Measurements from ENCODE around the gene ATP1A4. TPM values are rescaled to one million over a fixed set of nuclear protein-coding genes. Genes with fewer than 3 reads are reported as not detected.

ATP1A4 gene
- total RNA-seq, 2 experiments from 2014 or later, result not detected

- H3K36me3 Mint-ChIP-seq, result no peaks in the 10 kb centered on the region
- DNase-seq (no peak), ATAC-seq (ENCODE audit: low read depth) (no peak)
- H3K27me3 Mint-ChIP-seq, result peaks cover 29% of the 10 kb centered on the region
- H3K9me3 Mint-ChIP-seq, result no peaks in the 10 kb centered on the region
- no peak overlapping the region for H3K27ac Mint-ChIP-seq
- no peaks in the 10 kb centered on the region for H3K4me1 Mint-ChIP-seq
- POLR2A ChIA-PET, result no interaction called here
- no peak overlapping the region for H3K4me3 Mint-ChIP-seq
These were observed 27.3 kb downstream of the ATP1A4 start for GRCh38 chr1:160178731-160179130.

GRCh38 chr1:160179336-160179735 lies 27.9 kb downstream of the ATP1A4 start:
- Mint-ChIP-seq H3K4me1 (no peaks in the 10 kb centered on the region), H3K27ac (no peak overlapping the region), H3K36me3 (no peaks in the 10 kb centered on the region), H3K9me3 (no peaks in the 10 kb centered on the region), H3K27me3 (peaks cover 28% of the 10 kb centered on the region), H3K4me3 (no peak overlapping the region)
- POLR2A ChIA-PET, result no interaction called here
- ATAC-seq (ENCODE audit: low read depth), result no peak
- DNase-seq, result no peak

- H3K27ac Mint-ChIP-seq, result no peak overlapping the region
- ATAC-seq (ENCODE audit: low read depth), result no peak
- no peaks in the 10 kb centered on the region for H3K4me1 Mint-ChIP-seq
- H3K4me3 Mint-ChIP-seq, result no peak overlapping the region
- H3K9me3 Mint-ChIP-seq, result no peaks in the 10 kb centered on the region
- DNase-seq, result no peak
- no peaks in the 10 kb centered on the region for H3K36me3 Mint-ChIP-seq
- H3K27me3 Mint-ChIP-seq, result peaks cover 17% of the 10 kb centered on the region
- POLR2A ChIA-PET, result no interaction called here
These were observed 34.8 kb downstream of the ATP1A4 start for GRCh38 chr1:160186246-160186645.

DNA sequence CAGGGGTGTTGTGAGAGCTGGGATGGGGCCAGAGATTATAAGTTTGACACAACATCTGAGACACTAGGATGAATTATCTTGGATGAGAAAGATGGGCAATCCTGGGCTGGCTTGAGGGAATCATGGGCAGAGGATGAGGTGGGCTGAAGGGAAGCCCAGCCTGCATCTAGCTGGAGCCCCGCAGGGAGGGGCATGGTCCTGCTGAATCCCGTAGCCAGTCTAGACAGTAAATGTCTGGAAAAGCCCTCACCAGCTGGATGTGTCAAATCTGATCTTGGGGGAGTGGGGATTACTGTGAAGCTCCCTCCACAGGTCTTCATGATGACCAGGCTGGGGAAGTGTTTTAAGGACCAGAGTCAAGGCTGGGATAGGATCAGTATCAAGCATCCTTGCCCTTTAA lies 35.3 kb downstream of the ATP1A4 start:
- no peak for DNase-seq
- H3K4me1 Mint-ChIP-seq, result no peaks in the 10 kb centered on the region
- H3K36me3 Mint-ChIP-seq, result no peaks in the 10 kb centered on the region
- H3K4me3 Mint-ChIP-seq, result no peak overlapping the region
- no peak for ATAC-seq (ENCODE audit: low read depth)
- H3K27ac Mint-ChIP-seq, result no peak overlapping the region
- POLR2A ChIA-PET, result no interaction called here
- no peaks in the 10 kb centered on the region for H3K9me3 Mint-ChIP-seq
- peaks cover 16% of the 10 kb centered on the region for H3K27me3 Mint-ChIP-seq

DNA sequence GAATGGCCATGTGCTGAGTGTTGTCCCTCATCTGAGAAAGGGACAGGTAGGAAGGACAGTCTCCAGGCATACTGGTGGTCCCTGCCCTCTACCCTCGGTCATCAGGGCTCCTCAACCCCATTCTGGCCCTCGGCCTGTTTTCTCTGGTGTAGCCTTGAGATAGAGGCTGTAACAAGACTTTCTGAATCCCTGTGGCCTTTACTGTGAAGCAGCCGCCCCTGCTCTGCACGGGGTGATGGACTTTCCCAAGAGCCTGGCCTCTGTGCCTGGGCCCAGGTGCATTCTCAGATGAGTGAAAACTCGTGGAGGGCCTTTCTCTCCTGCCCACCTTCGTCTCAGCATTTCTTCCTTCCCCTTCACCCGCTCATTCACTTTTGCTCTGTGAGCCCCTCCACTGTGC lies 36.0 kb downstream of the ATP1A4 start:
- no peaks in the 10 kb centered on the region for H3K9me3 Mint-ChIP-seq
- ATAC-seq (ENCODE audit: low read depth), result no peak
- DNase-seq, result no peak
- H3K27me3 Mint-ChIP-seq, result peaks cover 14% of the 10 kb centered on the region
- no peak overlapping the region for H3K27ac Mint-ChIP-seq
- no peaks in the 10 kb centered on the region for H3K36me3 Mint-ChIP-seq
- no peak overlapping the region for H3K4me3 Mint-ChIP-seq
- POLR2A ChIA-PET, result no interaction called here
- no peaks in the 10 kb centered on the region for H3K4me1 Mint-ChIP-seq

DNA sequence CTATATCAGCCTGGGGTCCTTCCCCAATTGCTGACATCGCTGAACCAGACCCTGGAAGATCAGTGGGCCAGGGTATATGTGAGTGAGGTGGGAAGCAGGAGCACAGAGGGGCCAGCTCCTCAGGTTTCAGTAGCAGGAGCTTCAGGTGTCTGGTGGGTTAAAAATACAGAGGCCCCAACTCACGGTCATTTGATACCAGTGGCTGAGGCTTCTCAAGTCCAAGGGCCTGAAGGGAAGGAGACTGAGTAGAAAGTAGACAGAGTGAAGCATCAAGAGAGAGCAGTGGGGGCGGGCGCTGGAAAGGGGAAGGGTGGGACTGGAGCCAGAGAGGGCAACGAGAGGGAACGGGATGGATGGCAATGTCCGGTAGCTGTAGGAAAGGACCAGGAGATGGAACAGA lies 36.9 kb downstream of the ATP1A4 start:
- Mint-ChIP-seq H3K36me3 (no peaks in the 10 kb centered on the region), H3K27ac (no peak overlapping the region), H3K27me3 (peaks cover 11% of the 10 kb centered on the region), H3K9me3 (no peaks in the 10 kb centered on the region), H3K4me3 (no peak overlapping the region), H3K4me1 (no peaks in the 10 kb centered on the region)
- POLR2A ChIA-PET, result no interaction called here
- no peak for ATAC-seq (ENCODE audit: low read depth)
- no peak for DNase-seq

GRCh38 chr1:160189649-160190625 lies 38.5 kb downstream of the ATP1A4 start, which contains the start of gene CASQ1:
CASQ1 (plus strand) TSS chr1:160190575; CDS start chr1:160190752, 177 bp downstream.
- no peaks in the 10 kb centered on the region for H3K36me3 Mint-ChIP-seq
- H3K4me1 Mint-ChIP-seq, result no peaks in the 10 kb centered on the region
- ATAC-seq (ENCODE audit: low read depth), result no peak
- POLR2A ChIA-PET, result no interaction called here
- H3K27ac Mint-ChIP-seq, result no peak within 1 kb of the TSS
- no peak for DNase-seq
- no peaks in the 10 kb centered on the region for H3K9me3 Mint-ChIP-seq
- peaks cover 11% of the 10 kb centered on the region for H3K27me3 Mint-ChIP-seq
- no peak within 1 kb of the TSS for H3K4me3 Mint-ChIP-seq

DNA sequence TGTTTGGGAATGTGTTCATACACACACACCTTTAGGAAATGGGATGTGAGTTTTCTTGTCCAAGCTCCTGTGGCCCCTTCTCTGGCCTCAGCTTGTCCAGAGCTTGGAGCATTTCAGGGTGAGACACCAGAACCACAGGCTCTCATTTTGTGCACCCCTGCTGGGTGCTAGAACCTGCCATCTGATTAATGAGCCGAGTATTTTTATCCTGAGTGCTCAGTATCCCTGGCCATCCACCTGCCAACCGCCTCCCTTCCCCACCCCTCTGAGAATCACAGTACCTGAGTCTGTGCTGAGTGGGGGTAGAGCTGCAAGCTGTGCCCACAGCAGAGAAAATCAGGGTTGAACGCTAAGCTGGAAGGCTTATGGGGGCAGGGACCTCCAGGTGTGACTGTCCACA lies 40.4 kb downstream of the ATP1A4 start:
- ATAC-seq (ENCODE audit: low read depth) (no peak), DNase-seq (no peak)
- peaks cover 5% of the 10 kb centered on the region for H3K27me3 Mint-ChIP-seq
- no peak overlapping the region for H3K27ac Mint-ChIP-seq
- no peak overlapping the region for H3K4me3 Mint-ChIP-seq
- H3K36me3 Mint-ChIP-seq, result no peaks in the 10 kb centered on the region
- H3K9me3 Mint-ChIP-seq, result no peaks in the 10 kb centered on the region
- H3K4me1 Mint-ChIP-seq, result no peaks in the 10 kb centered on the region
- POLR2A ChIA-PET, result no interaction called here

- Mint-ChIP-seq H3K27me3 (peaks cover 5% of the 10 kb centered on the region), H3K27ac (no peak overlapping the region), H3K4me3 (no peak overlapping the region), H3K36me3 (no peaks in the 10 kb centered on the region), H3K4me1 (no peaks in the 10 kb centered on the region), H3K9me3 (no peaks in the 10 kb centered on the region)
- DNase-seq, result no peak
- ATAC-seq (ENCODE audit: low read depth), result no peak
- POLR2A ChIA-PET, result no interaction called here
These were observed 40.8 kb downstream of the ATP1A4 start for GRCh38 chr1:160192234-160192633.

DNA sequence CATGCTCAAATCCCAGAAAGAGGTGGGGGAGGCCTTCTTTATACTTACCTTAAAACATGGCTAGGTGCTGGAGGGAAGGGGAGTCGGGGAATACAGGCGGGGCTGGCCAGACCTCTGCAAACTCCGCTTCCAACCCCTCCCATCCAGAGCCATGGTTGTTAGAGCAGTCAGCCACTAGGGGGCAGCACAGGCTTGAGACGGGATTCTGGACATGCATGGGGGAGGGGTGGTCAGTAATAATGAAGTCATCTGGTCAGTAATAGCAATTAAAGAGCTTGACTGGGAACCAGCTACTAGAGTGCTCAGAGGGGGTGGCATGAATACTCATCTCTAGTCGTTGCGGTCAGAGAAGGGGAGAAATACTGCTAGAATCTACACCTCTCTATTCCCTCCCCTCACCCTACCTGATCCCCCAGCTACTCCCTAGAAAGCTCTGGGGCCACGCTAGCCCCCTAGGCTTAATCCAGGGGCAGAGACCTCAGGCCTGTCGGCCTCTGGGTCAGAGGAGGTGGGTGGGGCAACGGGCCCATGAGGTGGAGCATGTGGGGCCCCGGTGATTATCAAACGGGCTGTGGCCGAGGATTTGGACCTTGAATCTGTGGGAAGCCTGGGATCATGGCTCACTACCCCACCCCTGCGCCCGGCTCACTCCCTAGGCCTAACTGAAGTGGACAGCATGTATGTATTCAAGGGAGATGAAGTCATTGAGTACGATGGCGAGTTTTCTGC lies 41.9 kb downstream of the ATP1A4 start:
- Mint-ChIP-seq H3K27ac (no peak overlapping the region), H3K4me1 (no peaks in the 10 kb centered on the region), H3K9me3 (no peaks in the 10 kb centered on the region), H3K36me3 (no peaks in the 10 kb centered on the region), H3K27me3 (peaks cover 5% of the 10 kb centered on the region), H3K4me3 (no peak overlapping the region)
- peak; percentile 68 for ATAC-seq (ENCODE audit: low read depth)
- POLR2A ChIA-PET, result interaction anchor here (1.3 kb wide), 1 partner anchor 99 kb away, joined by 3 read pairs; no protein-coding TSS in a partner anchor
- DNase-seq, result peak; percentile 78

DNA sequence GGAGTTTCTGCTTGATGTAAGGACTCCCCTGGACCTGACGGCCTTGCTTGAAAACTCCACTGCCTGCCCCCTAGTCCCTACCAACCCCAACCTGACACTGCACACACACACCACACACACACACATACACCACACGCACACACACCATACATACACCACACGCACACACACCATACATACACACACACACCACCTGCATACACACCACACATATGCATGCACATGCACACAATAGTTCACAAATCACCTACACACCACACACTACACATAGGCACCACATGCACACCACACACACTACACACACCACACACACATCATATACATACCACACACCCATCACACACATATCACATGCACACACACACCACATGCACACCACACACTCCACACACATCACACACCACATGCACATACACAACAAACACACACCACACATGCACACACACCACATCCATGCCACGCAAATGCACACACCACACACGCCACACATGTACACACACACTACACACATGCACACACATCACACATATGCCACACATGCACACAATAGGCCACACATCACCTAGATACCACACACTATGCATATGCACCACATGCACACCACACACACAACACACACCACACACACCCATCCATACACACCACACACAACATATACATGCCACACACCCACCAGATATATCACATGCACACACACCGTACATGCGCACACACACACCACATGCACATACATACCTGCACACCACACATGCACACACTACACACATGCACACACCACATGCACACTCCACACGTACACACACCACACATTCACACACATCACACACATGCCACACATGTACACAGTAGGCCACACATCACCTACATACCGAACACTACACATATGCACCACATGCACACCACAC lies 42.7 kb downstream of the ATP1A4 start:
- no peak overlapping the region for H3K27ac Mint-ChIP-seq
- DNase-seq, result no peak
- no peak for ATAC-seq (ENCODE audit: low read depth)
- peaks cover 5% of the 10 kb centered on the region for H3K27me3 Mint-ChIP-seq
- H3K4me3 Mint-ChIP-seq, result no peak overlapping the region
- no peaks in the 10 kb centered on the region for H3K9me3 Mint-ChIP-seq
- POLR2A ChIA-PET, result interaction anchor here (1.3 kb wide), 1 partner anchor 98 kb away, joined by 3 read pairs; no protein-coding TSS in a partner anchor
- H3K4me1 Mint-ChIP-seq, result no peaks in the 10 kb centered on the region
- no peaks in the 10 kb centered on the region for H3K36me3 Mint-ChIP-seq

- no peaks in the 10 kb centered on the region for H3K9me3 Mint-ChIP-seq
- no peak overlapping the region for H3K27ac Mint-ChIP-seq
- no peak overlapping the region for H3K4me3 Mint-ChIP-seq
- POLR2A ChIA-PET, result no interaction called here
- DNase-seq, result no peak
- peaks cover 2% of the 10 kb centered on the region for H3K27me3 Mint-ChIP-seq
- no peak for ATAC-seq (ENCODE audit: low read depth)
- H3K4me1 Mint-ChIP-seq, result no peaks in the 10 kb centered on the region
- H3K36me3 Mint-ChIP-seq, result no peaks in the 10 kb centered on the region
These were observed 43.3 kb downstream of the ATP1A4 start for GRCh38 chr1:160194737-160195059.

DNA sequence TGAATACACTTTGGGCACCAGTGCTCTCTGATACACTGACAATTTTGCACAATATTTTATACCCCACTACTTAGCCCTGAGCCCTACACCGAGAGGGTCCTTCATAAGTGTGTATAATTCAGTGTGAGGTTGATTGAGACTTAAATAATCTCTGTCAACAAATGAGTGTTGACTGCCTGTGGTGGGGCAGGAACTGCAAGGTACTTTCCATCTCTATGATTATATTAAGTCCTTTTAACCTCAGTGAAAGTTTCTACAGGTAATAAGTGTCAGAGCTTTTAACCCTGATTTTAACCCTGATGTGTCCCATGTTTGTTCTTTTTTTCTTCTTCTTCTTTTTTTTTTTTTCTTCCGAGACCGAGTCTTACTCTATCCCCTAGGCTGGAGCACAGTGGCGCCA lies 44.7 kb downstream of the ATP1A4 start:
- POLR2A ChIA-PET, result no interaction called here
- Mint-ChIP-seq H3K27ac (no peak overlapping the region), H3K4me1 (no peaks in the 10 kb centered on the region), H3K36me3 (no peaks in the 10 kb centered on the region), H3K4me3 (no peak overlapping the region), H3K27me3 (peaks cover 2% of the 10 kb centered on the region), H3K9me3 (no peaks in the 10 kb centered on the region)
- ATAC-seq (ENCODE audit: low read depth), result no peak
- no peak for DNase-seq
